HG03039 (cell line): ENCODE results near the gene QRICH2.
"Not testable (repeated sequence)": the region's sequence is repeated elsewhere in the genome, so short reads cannot be mapped to it uniquely, and the experiment has no call there.

Experiments
- ATAC-seq: cut with Tn5 transposase; IDR thresholded peaks from one replicate; pipeline ENCODE4 v1.9.1; 2021; ENCODE audit warnings: mild to moderate bottlenecking, moderate library complexity; ENCODE audit not compliant: unreplicated experiment

QRICH2 gene

GRCh38 chr17:76278268-76278908, 29.7 kb downstream of the QRICH2 start:
- no peak for ATAC-seq

GRCh38 chr17:76277300-76278267, 30.5 kb downstream of the QRICH2 start:
- no peak for ATAC-seq

GRCh38 chr17:76276461-76277299, 31.4 kb downstream of the QRICH2 start:
- ATAC-seq = no peak

GRCh38 chr17:76276069-76276431, 32.0 kb downstream of the QRICH2 start:
- ATAC-seq = no peak

- no peak for ATAC-seq
Observed at GRCh38 chr17:76275382-76276068, 32.6 kb downstream of the QRICH2 start.

GRCh38 chr17:76274112-76274956, 33.7 kb downstream of the QRICH2 start:
- no peak for ATAC-seq

GRCh38 chr17:76273445-76274111, 34.5 kb downstream of the QRICH2 start:
- ATAC-seq = no peak

GRCh38 chr17:76272541-76273444, 35.3 kb downstream of the QRICH2 start:
- ATAC-seq = peak; percentile 20

- ATAC-seq = peak; percentile 35
Observed at GRCh38 chr17:76271669-76272540, 36.2 kb downstream of the QRICH2 start.

- ATAC-seq = no peak
Observed at GRCh38 chr17:76270770-76271668, 37.1 kb downstream of the QRICH2 start.

- no peak for ATAC-seq
Observed at GRCh38 chr17:76270127-76270592, 37.9 kb downstream of the QRICH2 start.

GRCh38 chr17:76268991-76269981, 38.8 kb downstream of the QRICH2 start:
- no peak for ATAC-seq

- no peak for ATAC-seq
Observed at GRCh38 chr17:76268015-76268749, 39.9 kb downstream of the QRICH2 start.

GRCh38 chr17:76267581-76268001, 40.5 kb downstream of the QRICH2 start:
- ATAC-seq = not testable (repeated sequence)
